GM23338 (cell line): Measurements from ENCODE around the gene RIMOC1. TPM values are rescaled to one million over a fixed set of nuclear protein-coding genes. Genes with fewer than 3 reads are reported as not detected.

ENCODE experiments used
- ATAC-seq: fragments of 200-7000 bp; cut with Tn5 transposase; 3 replicates; pipeline ENCODE4 v1.9.1; 2020
- DNase-seq: peaks from one replicate; pipeline ENCODE4 v3.0.0-alpha.2; 2015; ENCODE audit warnings: low spot score
- H2AFZ ChIP-seq: fragments of 200-600 bp; sonication (generic); 2 replicates; pipeline ENCODE4 v1.8.0; 2016; ENCODE audit warnings: antibody characterized with exemption, mild to moderate bottlenecking, moderate library complexity
- H3F3A ChIP-seq: fragments of 200-600 bp; sonication (generic); replicated peaks from 2 replicates; pipeline ENCODE4 v1.8.0; 2017; ENCODE audit warnings: antibody characterized with exemption, mixed run types, low read depth
- H3K27ac ChIP-seq: fragments of 200-600 bp; sonication (generic); 2 replicates; pipeline ENCODE4 v1.6.1; 2016; ENCODE audit warnings: low read depth
- H3K27me3 ChIP-seq: fragments of 200-600 bp; sonication (generic); 2 replicates; pipeline ENCODE4 v1.8.0; 2016; ENCODE audit warnings: mild to moderate bottlenecking, mixed run types, moderate library complexity; ENCODE audit not compliant: insufficient read depth
- H3K36me3 ChIP-seq: fragments of 200-600 bp; sonication (generic); 2 replicates; pipeline ENCODE4 v1.8.0; 2016; ENCODE audit warnings: mild to moderate bottlenecking; ENCODE audit not compliant: insufficient read depth
- H3K4me1 ChIP-seq: fragments of 200-600 bp; sonication (generic); 2 replicates; pipeline ENCODE4 v1.8.0; 2016; ENCODE audit warnings: mild to moderate bottlenecking, moderate library complexity; ENCODE audit not compliant: insufficient read depth
- H3K4me2 ChIP-seq: fragments of 200-600 bp; sonication (generic); 2 replicates; pipeline ENCODE4 v1.7.1; 2017; ENCODE audit warnings: mixed run types
- H3K4me3 ChIP-seq: fragments of 200-600 bp; sonication (generic); 2 replicates; pipeline ENCODE4 v1.6.1; 2016; ENCODE audit warnings: mixed run types
- H3K79me2 ChIP-seq: fragments of 200-600 bp; sonication (generic); replicated peaks from 2 replicates; pipeline ENCODE4 v1.8.0; 2017; ENCODE audit warnings: mild to moderate bottlenecking; ENCODE audit not compliant: insufficient read depth
- H3K9me2 ChIP-seq: fragments of 200-600 bp; sonication (generic); 2 replicates; pipeline ENCODE4 v1.8.0; 2017; ENCODE audit not compliant: insufficient read depth
- H4K20me1 ChIP-seq: fragments of 200-600 bp; sonication (generic); replicated peaks from 2 replicates; pipeline ENCODE4 v1.8.0; 2017; ENCODE audit warnings: mild to moderate bottlenecking; ENCODE audit not compliant: insufficient read depth
- H3K27ac Mint-ChIP-seq: 2 replicates; pipeline ENCODE4 v1.8.0; 2020; ENCODE audit warnings: inconsistent platforms, mild to moderate bottlenecking, moderate library complexity, mixed read lengths
- H3K27me3 Mint-ChIP-seq: 3 replicates; pipeline ENCODE4 v1.8.0; 2022; ENCODE audit warnings: low read depth, mild to moderate bottlenecking, moderate library complexity, mixed read lengths, inconsistent platforms; ENCODE audit not compliant: insufficient read depth, poor library complexity
- H3K36me3 Mint-ChIP-seq: 3 replicates; pipeline ENCODE4 v1.8.0; 2021; ENCODE audit warnings: low read depth, mild to moderate bottlenecking, inconsistent platforms, moderate library complexity, mixed read lengths
- H3K4me1 Mint-ChIP-seq: 3 replicates; pipeline ENCODE4 v1.8.0; 2020; ENCODE audit warnings: mild to moderate bottlenecking, inconsistent platforms, mixed read lengths
- H3K4me3 Mint-ChIP-seq: 3 replicates; pipeline ENCODE4 v1.8.0; 2021; ENCODE audit warnings: moderate library complexity, mild to moderate bottlenecking, inconsistent platforms, mixed read lengths
- H3K9me3 Mint-ChIP-seq: 3 replicates; pipeline ENCODE4 v1.8.0; 2020; ENCODE audit warnings: moderate library complexity, mild to moderate bottlenecking, inconsistent platforms, mixed read lengths
- CREB1 ChIP-seq: fragments of 250-450 bp; sonication (Bioruptor Pico); IDR thresholded peaks from 2 replicates; pipeline ENCODE4 v1.5.0; 2020; ENCODE audit warnings: low read depth, mild to moderate bottlenecking, moderate library complexity
- EZH2 ChIP-seq: fragments of 200-600 bp; sonication (generic); IDR thresholded peaks from one replicate; pipeline ENCODE4 v1.8.0; 2017; ENCODE audit warnings: antibody characterized with exemption, mild to moderate bottlenecking, low read depth; ENCODE audit not compliant: unreplicated experiment
- EZH2phosphoT487 ChIP-seq: fragments of 200-600 bp; sonication (generic); IDR thresholded peaks from one replicate; pipeline ENCODE4 v1.8.1; 2018; ENCODE audit warnings: antibody characterized with exemption; ENCODE audit not compliant: unreplicated experiment
- JUNB ChIP-seq: IDR thresholded peaks from one replicate; pipeline ENCODE4 v1.6.1; 2016; ENCODE audit warnings: antibody characterized with exemption; ENCODE audit not compliant: unreplicated experiment
- NANOG ChIP-seq: IDR thresholded peaks from 2 replicates; pipeline ENCODE4 v1.6.1; 2016; ENCODE audit warnings: antibody characterized with exemption, borderline replicate concordance
- POLR2AphosphoS5 ChIP-seq: IDR thresholded peaks from 2 replicates; pipeline ENCODE4 v1.6.1; 2016; ENCODE audit warnings: antibody characterized with exemption, low read depth
- STAT1 ChIP-seq: IDR thresholded peaks from one replicate; pipeline ENCODE4 v1.6.1; 2016; ENCODE audit warnings: antibody characterized with exemption; ENCODE audit not compliant: unreplicated experiment
- ZNF114 ChIP-seq: fragments of 250-450 bp; sonication (Bioruptor Pico); IDR thresholded peaks from 2 replicates; pipeline ENCODE4 v1.5.0; 2020; ENCODE audit warnings: mild to moderate bottlenecking, moderate library complexity
- ZNF331 ChIP-seq: fragments of 250-450 bp; sonication (Bioruptor Pico); IDR thresholded peaks from 2 replicates; pipeline ENCODE4 v1.5.0; 2020; ENCODE audit warnings: low read depth, mild to moderate bottlenecking, moderate library complexity
- polyA plus RNA-seq: library from polyadenylated mRNA; unstranded; fragments of >200 nt; fragmentation: Nextera tagmentation; extraction: Ambion mirVana; gene quantifications from 2 replicates; pipeline ENCODE4 v1.2.1, GENCODE V29; 2016
- total RNA-seq: library from RNA; depleted of rRNA; stranded (reverse); fragments of >200 nt; shearing (Covaris generic); gene quantifications from 2 replicates; pipeline ENCODE4 v1.2.3, GENCODE V29; 2014
- TF ChIP-seq, protein P1 (sequence below): fragments of 250-450 bp; sonication (Bioruptor Pico); IDR thresholded peaks from 2 replicates; pipeline ENCODE4 v1.5.0; 2020; ENCODE audit warnings: mild to moderate bottlenecking, moderate library complexity
- TF ChIP-seq, protein P2 (sequence below), 2 experiments: fragments of 200-600 bp in 1 of 2; sonication (generic) in 1 of 2; conservative IDR thresholded peaks; 2 replicates each; pipeline versions ENCODE4 v1.5.1 to v1.6.1; 2016 to 2017; ENCODE audit warnings: antibody characterized with exemption in 2 of 2, low read depth in 2 of 2, mild to moderate bottlenecking in 2 of 2, moderate library complexity in 1 of 2
- TF ChIP-seq, protein P3 (sequence below): IDR thresholded peaks from 2 replicates; pipeline ENCODE4 v1.6.1; 2016; ENCODE audit warnings: antibody characterized with exemption
- TF ChIP-seq, protein P4 (sequence below): IDR thresholded peaks from one replicate; pipeline ENCODE4 v1.6.1; 2018; ENCODE audit warnings: antibody characterized with exemption; ENCODE audit not compliant: unreplicated experiment

Gene RIMOC1
- total and polyA plus RNA-seq, 2 experiments from 2014 or later: 26.4 to 30.3 TPM

DNA sequence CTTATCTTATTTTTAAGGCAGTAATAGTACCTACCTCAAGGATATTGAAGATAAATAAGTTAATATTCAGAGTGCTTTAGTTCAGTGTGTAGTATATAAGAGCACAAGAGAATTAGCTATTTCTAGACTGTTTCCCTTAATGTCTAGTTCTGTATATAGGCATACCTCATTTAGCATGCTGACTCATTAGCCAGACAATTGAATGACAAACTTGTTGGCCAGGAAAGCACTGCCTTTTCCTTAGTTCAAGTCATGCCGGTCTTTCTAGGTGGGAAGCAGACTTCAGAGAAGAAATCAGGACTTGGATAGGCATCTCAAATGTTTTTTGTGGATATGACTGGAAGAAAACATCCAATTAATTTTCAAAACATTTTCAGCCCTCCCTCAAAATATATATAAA, 17.7 kb downstream of the RIMOC1 start:
- 0 out of 2 replicates have a peak, but pooled peaks cover 3% of the 10 kb centered on the region for H3F3A ChIP-seq
- Mint-ChIP-seq H3K27ac (no peak overlapping the region), H3K27me3 (peaks cover 6% of the 10 kb centered on the region), H3K4me1 (peaks cover 9% of the 10 kb centered on the region), H3K36me3 (peaks cover 22% of the 10 kb centered on the region), H3K9me3 (no peaks in the 10 kb centered on the region), H3K4me3 (no peak overlapping the region)
- no peak for DNase-seq
- H3K9me2 ChIP-seq: no peaks in the 10 kb centered on the region
- peaks cover 10% of the 10 kb centered on the region; the same call in 1 of the 2 replicates for H4K20me1 ChIP-seq
- H3K27me3 ChIP-seq: no peaks in the 10 kb centered on the region
- no peak overlapping the region for H2AFZ ChIP-seq
- H3K79me2 ChIP-seq: no peaks in the 10 kb centered on the region
- TF ChIP-seq NANOG (no peak), JUNB (no peak), ZNF331 (CRISPR knock-in tag) (no peak), POLR2AphosphoS5 (no peak), ZNF114 (CRISPR knock-in tag) (no peak), STAT1 (no peak), CREB1 (CRISPR knock-in tag) (no peak), EZH2 (no peak), EZH2phosphoT487 (no peak)
- TF ChIP-seq, protein P1, sequence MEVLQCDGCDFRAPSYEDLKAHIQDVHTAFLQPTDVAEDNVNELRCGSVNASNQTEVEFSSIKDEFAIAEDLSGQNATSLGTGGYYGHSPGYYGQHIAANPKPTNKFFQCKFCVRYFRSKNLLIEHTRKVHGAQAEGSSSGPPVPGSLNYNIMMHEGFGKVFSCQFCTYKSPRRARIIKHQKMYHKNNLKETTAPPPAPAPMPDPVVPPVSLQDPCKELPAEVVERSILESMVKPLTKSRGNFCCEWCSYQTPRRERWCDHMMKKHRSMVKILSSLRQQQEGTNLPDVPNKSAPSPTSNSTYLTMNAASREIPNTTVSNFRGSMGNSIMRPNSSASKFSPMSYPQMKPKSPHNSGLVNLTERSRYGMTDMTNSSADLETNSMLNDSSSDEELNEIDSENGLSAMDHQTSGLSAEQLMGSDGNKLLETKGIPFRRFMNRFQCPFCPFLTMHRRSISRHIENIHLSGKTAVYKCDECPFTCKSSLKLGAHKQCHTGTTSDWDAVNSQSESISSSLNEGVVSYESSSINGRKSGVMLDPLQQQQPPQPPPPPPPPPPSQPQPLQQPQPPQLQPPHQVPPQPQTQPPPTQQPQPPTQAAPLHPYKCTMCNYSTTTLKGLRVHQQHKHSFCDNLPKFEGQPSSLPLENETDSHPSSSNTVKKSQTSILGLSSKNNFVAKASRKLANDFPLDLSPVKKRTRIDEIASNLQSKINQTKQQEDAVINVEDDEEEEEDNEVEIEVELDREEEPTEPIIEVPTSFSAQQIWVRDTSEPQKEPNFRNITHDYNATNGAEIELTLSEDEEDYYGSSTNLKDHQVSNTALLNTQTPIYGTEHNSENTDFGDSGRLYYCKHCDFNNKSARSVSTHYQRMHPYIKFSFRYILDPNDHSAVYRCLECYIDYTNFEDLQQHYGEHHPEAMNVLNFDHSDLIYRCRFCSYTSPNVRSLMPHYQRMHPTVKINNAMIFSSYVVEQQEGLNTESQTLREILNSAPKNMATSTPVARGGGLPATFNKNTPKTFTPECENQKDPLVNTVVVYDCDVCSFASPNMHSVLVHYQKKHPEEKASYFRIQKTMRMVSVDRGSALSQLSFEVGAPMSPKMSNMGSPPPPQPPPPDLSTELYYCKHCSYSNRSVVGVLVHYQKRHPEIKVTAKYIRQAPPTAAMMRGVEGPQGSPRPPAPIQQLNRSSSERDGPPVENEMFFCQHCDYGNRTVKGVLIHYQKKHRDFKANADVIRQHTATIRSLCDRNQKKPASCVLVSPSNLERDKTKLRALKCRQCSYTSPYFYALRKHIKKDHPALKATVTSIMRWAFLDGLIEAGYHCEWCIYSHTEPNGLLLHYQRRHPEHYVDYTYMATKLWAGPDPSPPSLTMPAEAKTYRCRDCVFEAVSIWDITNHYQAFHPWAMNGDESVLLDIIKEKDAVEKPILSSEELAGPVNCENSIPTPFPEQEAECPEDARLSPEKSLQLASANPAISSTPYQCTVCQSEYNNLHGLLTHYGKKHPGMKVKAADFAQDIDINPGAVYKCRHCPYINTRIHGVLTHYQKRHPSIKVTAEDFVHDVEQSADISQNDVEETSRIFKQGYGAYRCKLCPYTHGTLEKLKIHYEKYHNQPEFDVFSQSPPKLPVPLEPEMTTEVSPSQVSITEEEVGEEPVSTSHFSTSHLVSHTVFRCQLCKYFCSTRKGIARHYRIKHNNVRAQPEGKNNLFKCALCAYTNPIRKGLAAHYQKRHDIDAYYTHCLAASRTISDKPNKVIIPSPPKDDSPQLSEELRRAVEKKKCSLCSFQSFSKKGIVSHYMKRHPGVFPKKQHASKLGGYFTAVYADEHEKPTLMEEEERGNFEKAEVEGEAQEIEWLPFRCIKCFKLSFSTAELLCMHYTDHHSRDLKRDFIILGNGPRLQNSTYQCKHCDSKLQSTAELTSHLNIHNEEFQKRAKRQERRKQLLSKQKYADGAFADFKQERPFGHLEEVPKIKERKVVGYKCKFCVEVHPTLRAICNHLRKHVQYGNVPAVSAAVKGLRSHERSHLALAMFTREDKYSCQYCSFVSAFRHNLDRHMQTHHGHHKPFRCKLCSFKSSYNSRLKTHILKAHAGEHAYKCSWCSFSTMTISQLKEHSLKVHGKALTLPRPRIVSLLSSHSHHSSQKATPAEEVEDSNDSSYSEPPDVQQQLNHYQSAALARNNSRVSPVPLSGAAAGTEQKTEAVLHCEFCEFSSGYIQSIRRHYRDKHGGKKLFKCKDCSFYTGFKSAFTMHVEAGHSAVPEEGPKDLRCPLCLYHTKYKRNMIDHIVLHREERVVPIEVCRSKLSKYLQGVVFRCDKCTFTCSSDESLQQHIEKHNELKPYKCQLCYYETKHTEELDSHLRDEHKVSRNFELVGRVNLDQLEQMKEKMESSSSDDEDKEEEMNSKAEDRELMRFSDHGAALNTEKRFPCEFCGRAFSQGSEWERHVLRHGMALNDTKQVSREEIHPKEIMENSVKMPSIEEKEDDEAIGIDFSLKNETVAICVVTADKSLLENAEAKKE: no peak
- TF ChIP-seq, protein P2, sequence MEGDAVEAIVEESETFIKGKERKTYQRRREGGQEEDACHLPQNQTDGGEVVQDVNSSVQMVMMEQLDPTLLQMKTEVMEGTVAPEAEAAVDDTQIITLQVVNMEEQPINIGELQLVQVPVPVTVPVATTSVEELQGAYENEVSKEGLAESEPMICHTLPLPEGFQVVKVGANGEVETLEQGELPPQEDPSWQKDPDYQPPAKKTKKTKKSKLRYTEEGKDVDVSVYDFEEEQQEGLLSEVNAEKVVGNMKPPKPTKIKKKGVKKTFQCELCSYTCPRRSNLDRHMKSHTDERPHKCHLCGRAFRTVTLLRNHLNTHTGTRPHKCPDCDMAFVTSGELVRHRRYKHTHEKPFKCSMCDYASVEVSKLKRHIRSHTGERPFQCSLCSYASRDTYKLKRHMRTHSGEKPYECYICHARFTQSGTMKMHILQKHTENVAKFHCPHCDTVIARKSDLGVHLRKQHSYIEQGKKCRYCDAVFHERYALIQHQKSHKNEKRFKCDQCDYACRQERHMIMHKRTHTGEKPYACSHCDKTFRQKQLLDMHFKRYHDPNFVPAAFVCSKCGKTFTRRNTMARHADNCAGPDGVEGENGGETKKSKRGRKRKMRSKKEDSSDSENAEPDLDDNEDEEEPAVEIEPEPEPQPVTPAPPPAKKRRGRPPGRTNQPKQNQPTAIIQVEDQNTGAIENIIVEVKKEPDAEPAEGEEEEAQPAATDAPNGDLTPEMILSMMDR (conservative IDR thresholded peaks at IDR 0.05; ENCODE audit: low read depth in 2 of 2): no peak
- TF ChIP-seq, protein P3, sequence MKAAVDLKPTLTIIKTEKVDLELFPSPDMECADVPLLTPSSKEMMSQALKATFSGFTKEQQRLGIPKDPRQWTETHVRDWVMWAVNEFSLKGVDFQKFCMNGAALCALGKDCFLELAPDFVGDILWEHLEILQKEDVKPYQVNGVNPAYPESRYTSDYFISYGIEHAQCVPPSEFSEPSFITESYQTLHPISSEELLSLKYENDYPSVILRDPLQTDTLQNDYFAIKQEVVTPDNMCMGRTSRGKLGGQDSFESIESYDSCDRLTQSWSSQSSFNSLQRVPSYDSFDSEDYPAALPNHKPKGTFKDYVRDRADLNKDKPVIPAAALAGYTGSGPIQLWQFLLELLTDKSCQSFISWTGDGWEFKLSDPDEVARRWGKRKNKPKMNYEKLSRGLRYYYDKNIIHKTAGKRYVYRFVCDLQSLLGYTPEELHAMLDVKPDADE: no peak
- TF ChIP-seq, protein P4, sequence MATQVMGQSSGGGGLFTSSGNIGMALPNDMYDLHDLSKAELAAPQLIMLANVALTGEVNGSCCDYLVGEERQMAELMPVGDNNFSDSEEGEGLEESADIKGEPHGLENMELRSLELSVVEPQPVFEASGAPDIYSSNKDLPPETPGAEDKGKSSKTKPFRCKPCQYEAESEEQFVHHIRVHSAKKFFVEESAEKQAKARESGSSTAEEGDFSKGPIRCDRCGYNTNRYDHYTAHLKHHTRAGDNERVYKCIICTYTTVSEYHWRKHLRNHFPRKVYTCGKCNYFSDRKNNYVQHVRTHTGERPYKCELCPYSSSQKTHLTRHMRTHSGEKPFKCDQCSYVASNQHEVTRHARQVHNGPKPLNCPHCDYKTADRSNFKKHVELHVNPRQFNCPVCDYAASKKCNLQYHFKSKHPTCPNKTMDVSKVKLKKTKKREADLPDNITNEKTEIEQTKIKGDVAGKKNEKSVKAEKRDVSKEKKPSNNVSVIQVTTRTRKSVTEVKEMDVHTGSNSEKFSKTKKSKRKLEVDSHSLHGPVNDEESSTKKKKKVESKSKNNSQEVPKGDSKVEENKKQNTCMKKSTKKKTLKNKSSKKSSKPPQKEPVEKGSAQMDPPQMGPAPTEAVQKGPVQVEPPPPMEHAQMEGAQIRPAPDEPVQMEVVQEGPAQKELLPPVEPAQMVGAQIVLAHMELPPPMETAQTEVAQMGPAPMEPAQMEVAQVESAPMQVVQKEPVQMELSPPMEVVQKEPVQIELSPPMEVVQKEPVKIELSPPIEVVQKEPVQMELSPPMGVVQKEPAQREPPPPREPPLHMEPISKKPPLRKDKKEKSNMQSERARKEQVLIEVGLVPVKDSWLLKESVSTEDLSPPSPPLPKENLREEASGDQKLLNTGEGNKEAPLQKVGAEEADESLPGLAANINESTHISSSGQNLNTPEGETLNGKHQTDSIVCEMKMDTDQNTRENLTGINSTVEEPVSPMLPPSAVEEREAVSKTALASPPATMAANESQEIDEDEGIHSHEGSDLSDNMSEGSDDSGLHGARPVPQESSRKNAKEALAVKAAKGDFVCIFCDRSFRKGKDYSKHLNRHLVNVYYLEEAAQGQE: no peak
- no peak overlapping the region for H3K4me3 ChIP-seq
- H3K27ac ChIP-seq: no peak overlapping the region
- H3K36me3 ChIP-seq: peaks cover 11% of the 10 kb centered on the region; the same call in 1 of the 2 replicates
- ATAC-seq: no peak
- no peaks in the 10 kb centered on the region; the same call in 1 of the 2 replicates for H3K4me1 ChIP-seq
- no peak overlapping the region for H3K4me2 ChIP-seq
